HepG2 (cell line): ENCODE results near the gene LGALS14. TPM values are rescaled to one million over a fixed set of nuclear protein-coding genes. Genes with fewer than 3 reads are reported as not detected.

Experiments used
- ATAC-seq: fragments of 200-7000 bp; cut with Tn5 transposase; 3 replicates; pipeline ENCODE4 v1.9.1; 2020; ENCODE audit warnings: mild to moderate bottlenecking, moderate library complexity
- BruUV-seq: library from RNA; stranded (reverse); fragments of 400-500 nt; replicated peaks from 2 replicates; lab custom pipeline; 2021; lab: Mats Ljungman, UMichigan
- CTCF ChIA-PET: fragments of 300-600 bp; formaldehyde crosslinking; extraction: SDS; loops from one replicate; lab custom pipeline; 2021; ENCODE audit warnings: low total read pairs, inconsistent platforms, low intra/inter-chr PET ratio; lab: Yijun Ruan, JAX
- POLR2A ChIA-PET: fragments of 350-600 bp; sonication (Branson Sonifier 250); formaldehyde crosslinking; loops from one replicate; lab custom pipeline; 2020; ENCODE audit warnings: antibody characterized with exemption, inconsistent platforms; lab: Yijun Ruan, JAX
- DNase-seq: peaks from one replicate; pipeline ENCODE4 v3.0.0-alpha.2; 2015; ENCODE audit warnings: low spot score
- FAIRE-seq: peaks from 3 replicates; lab custom pipeline; 2011; peaks lifted over from hg19 to GRCh38; lab: Jason Lieb, UNC
- H2AFZ ChIP-seq: one replicate; pipeline ENCODE4 v1.6.1; 2011; ENCODE audit warnings: low read length, inconsistent platforms
- H3K27ac ChIP-seq: fragments of 300-600 bp; 3 replicates; pipeline ENCODE4 v1.8.0; 2011; ENCODE audit warnings: mixed run types, mild to moderate bottlenecking, mixed read lengths, low read length, inconsistent platforms; ENCODE audit not compliant: insufficient read depth; ENCODE audit errors: extremely low read length
- H3K27me3 ChIP-seq, 2 experiments: fragments of 200-600 bp in 1 of 2; 2 replicates in 1 of 2; 3 replicates in 1 of 2; pipeline versions ENCODE4 v1.6.0 to v1.8.0; 2011; ENCODE audit warnings: low read length in 2 of 2, mild to moderate bottlenecking in 2 of 2, moderate library complexity in 2 of 2, inconsistent platforms in 1 of 2; ENCODE audit not compliant: insufficient read depth in 2 of 2, control insufficient read depth in 1 of 2
- H3K36me3 ChIP-seq, 2 experiments: fragments of 200-600 bp in 1 of 2; replicated peaks in 1 of 2; 2 replicates in 1 of 2; 3 replicates in 1 of 2; pipeline versions ENCODE4 v1.5.1 to v1.8.0; 2011; ENCODE audit warnings: low read length in 2 of 2, inconsistent platforms in 1 of 2; ENCODE audit not compliant: insufficient read depth in 2 of 2, control insufficient read depth in 1 of 2
- H3K4me1 ChIP-seq: 2 replicates; pipeline ENCODE4 v1.5.1; 2012; ENCODE audit warnings: low read length, inconsistent platforms; ENCODE audit not compliant: insufficient read depth
- H3K4me2 ChIP-seq: 2 replicates; pipeline ENCODE4 v1.6.0; 2011; ENCODE audit warnings: low read depth, low read length, inconsistent platforms
- H3K4me3 ChIP-seq, 3 experiments: fragments of 200-600 bp in 1 of 3; sonication (generic), shearing (Covaris generic) in 1 of 3; replicated peaks in 1 of 3; 2 replicates each; pipeline ENCODE4 v1.5.1; 2011 to 2016; ENCODE audit warnings: low read length in 3 of 3, inconsistent platforms in 2 of 3, low read depth in 2 of 3, mild to moderate bottlenecking in 2 of 3, control low read depth in 1 of 3, mixed read lengths in 1 of 3; ENCODE audit not compliant: insufficient read depth in 1 of 3
- H3K79me2 ChIP-seq: one replicate; pipeline ENCODE4 v1.6.1; 2011; ENCODE audit warnings: low read length, inconsistent platforms; ENCODE audit not compliant: insufficient read depth
- H3K9ac ChIP-seq: 2 replicates; pipeline ENCODE4 v1.6.0; 2011; ENCODE audit warnings: mild to moderate bottlenecking, low read depth, low read length, inconsistent platforms; ENCODE audit not compliant: insufficient read depth
- H3K9me3 ChIP-seq: 2 replicates; pipeline ENCODE4 v1.5.1; 2012; ENCODE audit warnings: mild to moderate bottlenecking, low read length
- H4K20me1 ChIP-seq: 2 replicates; pipeline ENCODE4 v1.6.0; 2011; ENCODE audit warnings: inconsistent platforms, mild to moderate bottlenecking, low read length, moderate library complexity; ENCODE audit not compliant: insufficient read depth
- FOSL1 ChIP-seq: sonication (generic); formaldehyde crosslinking; IDR thresholded peaks from 2 replicates; pipeline ENCODE4 v1.9.0; 2021; ENCODE audit warnings: missing genetic modification reagents, borderline replicate concordance
- FOXO4 ChIP-seq: sonication (generic); formaldehyde crosslinking; conservative IDR thresholded peaks from 2 replicates; pipeline ENCODE4 v1.8.1; 2023; ENCODE audit warnings: missing genetic modification reagents
- KLF6 ChIP-seq: IDR thresholded peaks from 2 replicates; pipeline ENCODE4 v1.8.0; 2016; ENCODE audit warnings: missing biosample characterization, missing genetic modification reagents
- SRF ChIP-seq: IDR thresholded peaks from 2 replicates; pipeline ENCODE4 v1.6.1; 2011; ENCODE audit warnings: mild to moderate bottlenecking, low read depth, low read length, moderate library complexity
- U2AF2 ChIP-seq: fragments of 200-400 bp; formaldehyde crosslinking; IDR thresholded peaks from 2 replicates; pipeline ENCODE4 v1.6.1; 2017; ENCODE audit warnings: low read depth, mild to moderate bottlenecking, low read length
- XRCC5 ChIP-seq: fragments of 200-400 bp; formaldehyde crosslinking; optimal IDR thresholded peaks from 2 replicates; pipeline ENCODE3; 2017; ENCODE audit warnings: mild to moderate bottlenecking, low read length
- ZNF124 ChIP-seq: sonication (generic); formaldehyde crosslinking; IDR thresholded peaks from 2 replicates; pipeline ENCODE4 v1.4.0; 2020; ENCODE audit warnings: missing genetic modification reagents
- ZNF253 ChIP-seq: sonication (generic); formaldehyde crosslinking; IDR thresholded peaks from 2 replicates; pipeline ENCODE4 v1.8.0; 2022; ENCODE audit warnings: mild to moderate bottlenecking, missing genetic modification reagents, borderline replicate concordance
- ZNF264 ChIP-seq: sonication (generic); formaldehyde crosslinking; IDR thresholded peaks from 2 replicates; pipeline ENCODE4 v1.4.0; 2020; ENCODE audit warnings: missing genetic modification reagents
- ZNF879 ChIP-seq: sonication (generic); formaldehyde crosslinking; IDR thresholded peaks from 2 replicates; pipeline ENCODE4 v1.8.1; 2023; ENCODE audit warnings: missing genetic modification reagents
- WGBS: methylation state at CpG from one replicate; pipeline ENCODE4 v1.1.6; 2017; ENCODE audit warnings: low lambda C conversion rate; 5-methylcytosine and 5-hydroxymethylcytosine counted together
- in situ Hi-C: cut with HindIII; loops from 2 replicates; pipeline ENCODE4 v1.10.0; 2017; ENCODE audit warnings: low pct_unique_long_range_greater_than_20kb; ENCODE audit not compliant: extremely low pct_ligation_motif_present
- intact Hi-C: fragments of 100-400 bp; cut with micrococcal nuclease; formaldehyde crosslinking; loops from one replicate; pipeline ENCODE4 v1.10.0; 2022; ENCODE audit not compliant: unreplicated experiment
- polyA plus RNA-seq, 8 experiments: library from polyadenylated mRNA; depleted of rRNA in 3 of 8; stranded (reverse) in 7 of 8; unstranded in 1 of 8; fragments of >200 nt; fragmentation: Illumina TruSeq in 4 of 8; extraction: Trizol in 4 of 8; gene quantifications; 2 replicates each; pipeline versions ENCODE4 v1.2.1 to v1.2.3, GENCODE V29; 2011 to 2016; ENCODE audit warnings: low read depth in 4 of 8, missing spikeins in 1 of 8, mixed read lengths in 1 of 8; ENCODE audit not compliant: insufficient read depth in 1 of 8
- total RNA-seq, 5 experiments: library from RNA; depleted of rRNA; stranded (reverse); fragments of >200 nt; fragmentation: Illumina TruSeq; extraction: Trizol; gene quantifications; 2 replicates each; pipeline ENCODE4 v1.2.3, GENCODE V29; 2016; ENCODE audit warnings: low read depth in 1 of 5
- TF ChIP-seq, protein P1 (sequence below): sonication (generic); formaldehyde crosslinking; IDR thresholded peaks from 2 replicates; pipeline ENCODE4 v1.4.0; 2020; ENCODE audit warnings: missing genetic modification reagents

Gene LGALS14
- total and polyA plus RNA-seq, 2 of the 13 experiments (the other 11 are each of a cell fraction or from before 2014, with no cell fraction given), result not detected

DNA sequence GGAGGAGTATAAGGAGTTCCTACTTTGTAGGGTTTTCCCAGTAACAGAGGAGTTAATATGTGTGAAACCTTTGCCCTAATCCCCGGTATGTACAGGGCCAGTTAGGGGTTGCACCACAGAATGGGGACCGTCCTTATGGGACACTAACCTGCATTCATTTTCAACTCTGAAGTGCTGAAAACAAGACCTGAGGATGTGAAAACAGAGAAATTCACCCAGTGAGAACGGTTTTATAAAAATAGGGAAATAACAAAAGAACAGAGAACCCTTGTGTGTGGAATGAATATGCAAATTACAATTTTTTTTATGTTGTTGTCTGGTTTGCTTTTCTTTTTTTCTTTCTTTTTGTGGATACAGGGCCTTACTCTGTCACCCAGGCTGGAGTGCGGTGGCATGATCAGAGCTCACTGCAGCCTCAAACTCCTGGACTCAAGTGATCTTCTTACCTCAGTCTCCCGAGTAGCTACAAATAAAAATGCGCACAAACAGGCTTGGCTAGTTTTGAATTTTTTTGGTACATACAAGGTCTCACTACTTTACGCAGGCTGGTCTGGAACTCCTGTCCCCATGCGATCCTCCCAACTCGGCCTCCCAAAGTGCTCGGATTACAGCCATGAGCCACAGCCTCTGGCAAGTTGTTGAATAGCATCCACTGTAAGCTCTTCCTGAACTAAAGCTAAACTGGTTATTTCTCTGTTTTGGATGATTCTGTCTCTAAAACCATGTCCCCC, 23.0 kb downstream of the LGALS14 start:
- Histone ChIP-seq H3K79me2 (no peaks in the 10 kb centered on the region), H4K20me1 (no peaks in the 10 kb centered on the region), H3K27ac (no peak overlapping the region), H3K9me3 (no peaks in the 10 kb centered on the region), H3K4me2 (no peak overlapping the region), H2AFZ (no peak overlapping the region), H3K4me1 (no peaks in the 10 kb centered on the region), H3K27me3 (peaks cover 0 to 5% of the 10 kb centered on the region in 2 experiments; a peak in 2 of 5 replicates), H3K36me3 (no peaks in the 10 kb centered on the region), H3K9ac (no peak overlapping the region), H3K4me3 (no peak overlapping the region)
- in situ Hi-C loops, result no loop called here
- ChIA-PET CTCF (no interaction called here), POLR2A (no interaction called here)
- no TSS peak for BruUV-seq
- DNase-seq (no peak), ATAC-seq (no peak), FAIRE-seq (no peak)
- intact Hi-C loops, result no loop called here
- 39% methylated on average over 10 of the region's 10 CpGs for WGBS
- TF ChIP-seq ZNF879 (CRISPR knock-in tag), result no peak
- no peak for TF ChIP-seq XRCC5
- TF ChIP-seq FOXO4 (CRISPR knock-in tag), result no peak
- no peak for TF ChIP-seq KLF6 (CRISPR knock-in tag)
- no peak for TF ChIP-seq SRF
- TF ChIP-seq, protein P1, sequence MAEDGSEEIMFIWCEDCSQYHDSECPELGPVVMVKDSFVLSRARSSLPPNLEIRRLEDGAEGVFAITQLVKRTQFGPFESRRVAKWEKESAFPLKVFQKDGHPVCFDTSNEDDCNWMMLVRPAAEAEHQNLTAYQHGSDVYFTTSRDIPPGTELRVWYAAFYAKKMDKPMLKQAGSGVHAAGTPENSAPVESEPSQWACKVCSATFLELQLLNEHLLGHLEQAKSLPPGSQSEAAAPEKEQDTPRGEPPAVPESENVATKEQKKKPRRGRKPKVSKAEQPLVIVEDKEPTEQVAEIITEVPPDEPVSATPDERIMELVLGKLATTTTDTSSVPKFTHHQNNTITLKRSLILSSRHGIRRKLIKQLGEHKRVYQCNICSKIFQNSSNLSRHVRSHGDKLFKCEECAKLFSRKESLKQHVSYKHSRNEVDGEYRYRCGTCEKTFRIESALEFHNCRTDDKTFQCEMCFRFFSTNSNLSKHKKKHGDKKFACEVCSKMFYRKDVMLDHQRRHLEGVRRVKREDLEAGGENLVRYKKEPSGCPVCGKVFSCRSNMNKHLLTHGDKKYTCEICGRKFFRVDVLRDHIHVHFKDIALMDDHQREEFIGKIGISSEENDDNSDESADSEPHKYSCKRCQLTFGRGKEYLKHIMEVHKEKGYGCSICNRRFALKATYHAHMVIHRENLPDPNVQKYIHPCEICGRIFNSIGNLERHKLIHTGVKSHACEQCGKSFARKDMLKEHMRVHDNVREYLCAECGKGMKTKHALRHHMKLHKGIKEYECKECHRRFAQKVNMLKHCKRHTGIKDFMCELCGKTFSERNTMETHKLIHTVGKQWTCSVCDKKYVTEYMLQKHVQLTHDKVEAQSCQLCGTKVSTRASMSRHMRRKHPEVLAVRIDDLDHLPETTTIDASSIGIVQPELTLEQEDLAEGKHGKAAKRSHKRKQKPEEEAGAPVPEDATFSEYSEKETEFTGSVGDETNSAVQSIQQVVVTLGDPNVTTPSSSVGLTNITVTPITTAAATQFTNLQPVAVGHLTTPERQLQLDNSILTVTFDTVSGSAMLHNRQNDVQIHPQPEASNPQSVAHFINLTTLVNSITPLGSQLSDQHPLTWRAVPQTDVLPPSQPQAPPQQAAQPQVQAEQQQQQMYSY (CRISPR knock-in tag), result no peak
- no peak for TF ChIP-seq ZNF264 (CRISPR knock-in tag)
- no peak for TF ChIP-seq FOSL1 (CRISPR knock-in tag)
- no peak for TF ChIP-seq U2AF2
- no peak for TF ChIP-seq ZNF124
- no peak for TF ChIP-seq ZNF253
- TF ChIP-seq, all 625 proteins: peak for 0
